GM21447 (cell line): ENCODE measurements around the gene BRAT1.
"Not testable (repeated sequence)": the region's sequence is repeated elsewhere in the genome, so short reads cannot be mapped to it uniquely, and the experiment has no call there.

Experiments used
- ATAC-seq: cut with Tn5 transposase; IDR thresholded peaks from one replicate; pipeline ENCODE4 v1.9.1; 2021; ENCODE audit not compliant: unreplicated experiment

BRAT1 gene

DNA sequence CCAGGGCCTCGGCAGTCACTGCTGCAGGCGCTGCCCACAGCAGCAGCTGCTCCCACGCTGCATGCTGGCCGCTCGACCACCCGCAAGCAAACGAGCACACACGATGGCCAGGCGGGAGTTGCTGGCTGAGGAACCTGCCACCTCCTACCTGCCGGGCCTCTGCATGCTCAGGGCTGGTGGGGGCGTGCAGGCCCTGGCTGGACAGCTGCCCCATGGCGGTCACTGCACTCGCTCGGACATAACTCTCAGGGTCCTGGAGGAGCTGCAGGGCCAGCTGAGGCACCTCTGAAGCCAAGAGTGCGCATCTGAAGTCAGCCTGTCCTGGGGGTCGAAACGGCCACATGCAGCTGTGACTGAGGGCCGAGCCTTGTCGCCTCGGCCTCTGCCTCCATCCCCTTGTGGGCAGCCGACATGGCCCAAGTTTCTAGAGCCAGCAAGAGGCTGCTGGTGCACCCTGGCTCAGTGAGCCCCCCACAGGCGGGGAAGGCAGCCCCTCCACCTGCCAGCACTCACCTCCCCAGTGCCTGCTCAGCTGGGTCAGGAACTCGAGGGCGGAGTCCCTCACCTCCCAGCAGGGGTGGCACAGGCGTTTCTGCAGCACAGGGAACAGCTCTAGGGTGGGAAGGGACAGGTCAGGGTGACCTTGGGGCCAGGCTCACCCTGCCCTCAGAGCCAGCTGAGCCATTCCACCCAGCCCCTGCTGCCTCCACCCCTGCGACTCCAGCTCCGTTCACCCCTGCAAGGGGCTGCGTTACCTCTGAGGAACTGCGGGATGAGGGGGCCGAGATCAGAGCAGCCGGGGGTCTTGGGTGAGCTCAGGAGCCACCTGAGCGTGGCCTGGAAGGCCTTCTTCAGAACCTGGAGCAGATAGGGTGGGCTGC is 16.1 kb downstream of the BRAT1 start:
- ATAC-seq, result no peak

DNA sequence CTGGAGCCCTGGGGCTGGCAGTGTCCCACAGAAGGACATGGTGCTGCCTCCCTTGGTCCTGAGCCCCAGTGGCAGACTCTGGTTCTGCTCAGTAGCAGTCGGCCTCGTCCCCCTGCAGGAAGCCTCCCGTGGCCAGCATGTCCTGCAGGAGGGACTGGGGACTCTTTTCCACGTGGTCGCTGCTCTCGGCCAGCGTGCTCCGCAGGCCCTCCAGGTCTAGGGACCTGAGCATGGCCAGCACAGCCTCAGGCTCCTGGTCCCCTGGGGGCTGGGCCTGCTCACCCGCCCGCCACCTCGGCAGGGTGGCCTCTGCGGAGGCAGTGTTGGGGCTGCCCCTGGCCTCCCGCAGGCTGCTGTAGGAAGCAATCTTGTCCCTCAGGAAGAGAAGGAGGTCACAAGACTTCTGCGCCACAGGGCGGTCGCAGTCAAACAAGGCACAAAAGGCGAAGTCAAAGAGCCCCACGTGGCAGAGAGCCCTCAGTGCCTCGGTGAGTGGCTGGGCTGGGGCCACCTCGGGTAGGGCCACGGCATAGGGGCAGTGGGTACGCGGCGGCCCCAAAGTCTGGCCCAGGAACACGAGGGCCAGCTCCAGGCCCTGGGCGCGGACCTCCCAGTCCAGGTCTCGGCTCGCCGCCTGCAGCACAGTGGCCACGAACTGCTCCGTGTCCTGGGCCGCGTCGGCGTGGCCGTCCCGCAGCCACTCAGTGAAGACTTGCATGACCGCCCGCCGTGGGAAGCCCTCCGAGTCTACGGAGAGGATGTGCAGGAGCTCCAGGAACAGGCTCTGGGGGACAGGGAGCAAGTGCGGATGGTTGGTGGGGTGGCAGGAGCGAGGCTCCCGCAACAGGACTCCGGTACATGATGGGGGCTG is 17.1 kb downstream of the BRAT1 start:
- ATAC-seq, result no peak

DNA sequence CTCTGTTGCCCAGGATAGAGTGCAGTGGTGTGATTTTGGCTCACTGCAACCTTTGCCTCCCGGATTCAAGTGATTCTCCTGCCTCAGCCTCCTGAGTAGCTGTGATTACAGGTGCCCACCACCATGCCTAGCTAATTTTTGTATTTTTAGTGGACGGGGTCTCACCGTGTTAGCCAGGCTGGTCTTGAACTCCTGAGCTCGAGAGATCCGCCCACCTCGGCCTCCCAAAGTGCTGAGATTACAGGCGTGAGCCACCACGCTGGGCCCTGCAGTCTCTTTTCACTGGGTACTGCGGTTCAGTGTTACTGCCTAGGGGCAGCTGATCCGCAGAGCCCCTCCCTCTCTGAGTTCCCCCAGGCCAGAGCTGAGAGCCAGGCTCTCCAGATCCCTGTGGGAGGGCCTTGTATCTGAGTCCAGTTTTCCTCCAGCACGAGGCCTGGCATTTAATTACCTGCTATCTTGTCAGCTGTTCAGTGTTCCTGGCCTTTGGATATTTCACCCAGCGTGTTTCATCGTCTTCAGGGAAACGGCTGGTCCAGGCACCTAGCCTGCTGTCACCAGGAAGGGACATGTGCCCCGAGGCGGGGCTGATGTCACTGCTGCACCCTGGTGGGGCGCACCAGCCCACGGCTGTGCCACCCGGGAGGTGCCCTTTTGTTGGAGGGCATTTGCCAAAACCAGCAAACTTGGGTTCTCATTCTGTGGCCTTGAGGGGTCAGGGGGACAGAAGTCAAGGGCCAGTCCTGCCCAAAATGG is 19.3 kb downstream of the BRAT1 start:
- ATAC-seq, result not testable (repeated sequence)

DNA sequence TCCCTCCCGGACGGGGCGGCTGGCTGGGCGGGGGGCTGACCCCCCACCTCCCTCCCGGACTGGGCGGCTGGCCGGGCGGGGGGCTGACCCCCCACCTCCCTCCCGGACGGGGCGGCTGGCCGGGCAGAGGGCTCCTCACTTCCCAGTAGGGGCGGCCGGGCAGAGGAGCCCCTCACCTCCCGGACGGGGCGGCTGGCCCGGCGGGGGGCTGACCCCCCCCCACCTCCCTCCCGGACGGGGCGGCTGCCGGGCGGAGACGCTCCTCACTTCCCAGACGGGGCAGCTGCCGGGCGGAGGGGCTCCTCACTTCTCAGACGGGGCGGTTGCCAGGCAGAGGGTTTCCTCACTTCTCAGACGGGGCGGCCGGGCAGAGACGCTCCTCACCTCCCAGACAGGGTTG is 21.1 kb downstream of the BRAT1 start:
- ATAC-seq, result not testable (repeated sequence)

DNA sequence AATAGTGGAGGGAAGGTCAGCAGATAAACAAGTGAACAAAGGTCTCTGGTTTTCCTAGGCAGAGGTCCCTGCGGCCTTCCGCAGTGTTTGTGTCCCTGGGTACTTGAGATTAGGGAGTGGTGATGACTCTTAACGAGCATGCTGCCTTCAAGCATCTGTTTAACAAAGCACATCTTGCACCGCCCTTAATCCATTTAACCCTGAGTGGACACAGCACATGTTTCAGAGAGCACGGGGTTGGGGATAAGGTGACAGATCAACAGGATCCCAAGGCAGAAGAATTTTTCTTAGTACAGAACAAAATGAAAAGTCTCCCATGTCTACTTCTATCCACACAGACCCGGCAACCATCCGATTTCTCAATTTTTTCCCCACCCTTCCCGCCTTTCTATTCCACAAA is 21.8 kb downstream of the BRAT1 start:
- ATAC-seq, result not testable (repeated sequence)

DNA sequence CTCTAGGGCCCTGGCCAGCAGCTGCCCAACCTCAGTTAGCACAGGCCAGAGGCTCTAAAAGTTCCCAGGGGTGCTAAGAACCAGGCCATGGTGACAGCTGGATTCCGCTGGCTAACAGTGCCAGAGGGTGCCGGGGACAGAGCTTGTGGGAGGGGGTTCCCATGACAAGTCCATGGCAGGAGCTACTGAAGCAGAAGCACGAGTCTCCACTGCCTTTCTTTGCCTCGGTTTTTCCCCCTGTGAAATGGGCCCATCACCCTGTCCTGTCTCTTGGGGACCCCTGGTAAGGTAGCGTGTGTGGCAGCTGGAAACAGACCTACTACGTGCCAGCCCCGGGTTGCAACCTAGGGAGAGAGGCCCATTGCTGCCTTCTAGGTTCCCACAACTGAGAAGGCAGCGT is 22.5 kb downstream of the BRAT1 start:
- not testable (repeated sequence) for ATAC-seq

DNA sequence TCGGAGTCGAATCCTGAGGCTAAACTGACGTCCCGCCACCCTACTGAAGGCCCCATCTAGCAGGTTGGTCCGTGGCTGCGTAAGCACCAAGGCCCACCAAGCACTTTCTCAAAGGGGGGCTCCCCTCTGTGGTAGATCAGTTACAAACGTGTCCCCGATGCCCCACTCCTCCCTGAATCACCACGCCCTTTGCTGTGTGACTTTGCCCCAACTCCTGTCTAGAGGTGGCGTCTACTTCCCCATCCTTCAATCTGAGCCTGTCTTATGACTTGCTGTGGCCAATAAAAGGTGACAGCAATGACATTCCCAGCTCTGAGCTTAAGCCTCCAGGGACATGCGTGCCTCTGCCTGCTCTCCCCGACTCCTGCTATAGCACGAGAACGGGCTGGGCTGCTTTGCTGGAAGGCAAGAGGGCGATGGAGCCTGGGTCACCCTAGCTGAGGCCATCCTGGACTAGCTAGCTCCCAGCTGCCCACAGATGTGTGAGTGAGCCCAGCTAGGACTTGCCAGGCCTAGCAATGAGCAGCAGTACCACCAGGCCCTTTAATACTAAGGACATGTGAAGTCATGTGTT is 23.0 kb downstream of the BRAT1 start:
- not testable (repeated sequence) for ATAC-seq

DNA sequence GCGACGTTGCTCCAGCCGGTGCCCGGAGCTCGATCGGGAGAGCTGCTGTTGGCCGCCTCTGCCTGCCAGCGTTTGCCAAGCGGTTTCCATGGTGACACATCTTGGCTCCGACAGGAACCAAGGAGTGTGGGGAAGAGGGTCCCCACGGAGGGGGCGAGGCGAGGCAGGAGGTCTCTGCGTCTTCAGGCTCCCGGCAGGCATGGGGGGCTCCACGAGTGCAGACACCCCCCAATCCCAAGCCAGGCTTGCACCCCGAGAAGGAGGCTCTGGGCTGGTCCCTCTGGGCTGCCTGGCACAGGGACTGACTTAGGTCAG is 23.6 kb downstream of the BRAT1 start:
- not testable (repeated sequence) for ATAC-seq

DNA sequence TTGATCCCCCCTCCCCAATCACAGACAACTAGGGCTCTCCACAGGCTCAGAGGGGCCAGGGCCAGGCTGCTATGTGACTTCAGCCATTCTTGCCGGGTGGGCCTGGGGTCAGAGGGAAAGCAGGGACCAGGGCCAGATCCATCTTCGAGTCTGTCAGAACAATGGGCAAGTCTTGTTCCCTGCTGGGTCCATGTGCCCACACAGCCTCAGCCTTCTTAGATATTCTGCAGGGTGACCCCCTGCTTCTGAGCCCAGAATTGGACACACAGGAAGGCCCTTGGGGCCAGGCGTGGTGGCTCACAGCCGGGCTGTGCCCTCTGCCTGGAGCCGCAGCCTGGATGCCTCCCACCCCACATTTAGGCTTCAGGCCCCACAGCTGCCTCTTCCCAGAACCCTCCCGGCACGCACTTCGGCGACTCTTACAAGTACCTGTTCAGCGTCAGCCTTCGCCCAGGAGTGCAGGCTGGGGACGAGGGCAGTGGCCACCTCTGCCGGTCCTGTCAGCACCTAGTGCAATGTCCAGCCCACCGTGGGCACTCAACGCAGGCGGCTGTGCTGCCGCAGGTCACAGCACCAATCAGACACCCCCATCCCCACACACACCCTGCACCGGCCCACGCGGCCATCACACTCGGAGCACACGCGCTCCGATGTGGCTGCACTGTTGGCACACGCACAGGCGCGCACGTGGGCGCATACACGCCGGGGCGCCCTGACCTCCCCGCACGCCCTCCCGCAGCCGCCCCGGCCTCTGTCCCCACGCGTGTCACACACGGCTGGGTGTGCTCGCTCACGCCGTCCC is 24.1 kb downstream of the BRAT1 start:
- not testable (repeated sequence) for ATAC-seq

DNA sequence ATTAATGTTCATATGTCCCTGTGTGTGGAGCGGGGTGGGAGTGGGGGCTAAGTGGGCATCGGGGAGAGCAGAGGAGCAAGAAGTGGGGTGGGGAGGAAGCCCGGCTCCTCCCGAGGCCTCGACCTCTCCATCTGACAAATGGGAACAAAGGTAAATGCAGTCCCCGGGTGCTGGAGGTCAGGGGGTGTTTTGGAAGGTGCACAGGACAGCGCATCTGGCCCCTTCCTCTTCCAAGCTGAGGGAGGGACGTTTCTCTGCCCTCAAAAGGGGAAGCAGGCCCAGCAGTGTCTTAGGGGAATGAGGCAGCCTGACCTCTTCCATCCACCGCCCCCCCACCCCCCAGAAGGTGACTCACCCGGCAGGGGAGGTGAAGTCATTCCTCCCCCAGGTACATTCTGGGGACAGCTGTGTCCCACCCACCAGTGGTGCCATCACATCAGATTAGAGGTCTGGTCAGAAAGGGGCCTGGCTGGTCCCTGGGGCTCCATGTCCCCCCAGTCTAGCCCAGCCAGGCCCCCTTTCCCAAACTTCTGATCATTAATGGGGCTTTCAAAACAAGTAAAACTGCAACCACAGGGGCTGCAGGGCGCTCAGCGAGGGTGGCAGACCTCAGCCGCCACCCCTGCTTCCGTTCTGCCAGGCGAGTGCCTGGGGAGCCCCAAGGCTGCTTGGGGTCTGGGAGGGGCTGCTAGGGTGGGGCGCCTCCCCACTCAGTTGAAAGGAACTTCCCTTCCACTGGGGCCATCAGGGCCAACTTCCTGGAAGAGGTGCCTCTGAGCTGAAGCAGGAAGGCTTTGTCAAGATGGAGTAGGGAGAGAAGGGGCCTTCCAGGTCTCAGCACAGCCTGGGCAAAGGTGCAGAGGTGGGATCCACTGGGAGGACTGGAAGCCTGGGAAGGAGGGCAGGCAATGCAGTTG is 25.0 kb downstream of the BRAT1 start:
- no peak for ATAC-seq

DNA sequence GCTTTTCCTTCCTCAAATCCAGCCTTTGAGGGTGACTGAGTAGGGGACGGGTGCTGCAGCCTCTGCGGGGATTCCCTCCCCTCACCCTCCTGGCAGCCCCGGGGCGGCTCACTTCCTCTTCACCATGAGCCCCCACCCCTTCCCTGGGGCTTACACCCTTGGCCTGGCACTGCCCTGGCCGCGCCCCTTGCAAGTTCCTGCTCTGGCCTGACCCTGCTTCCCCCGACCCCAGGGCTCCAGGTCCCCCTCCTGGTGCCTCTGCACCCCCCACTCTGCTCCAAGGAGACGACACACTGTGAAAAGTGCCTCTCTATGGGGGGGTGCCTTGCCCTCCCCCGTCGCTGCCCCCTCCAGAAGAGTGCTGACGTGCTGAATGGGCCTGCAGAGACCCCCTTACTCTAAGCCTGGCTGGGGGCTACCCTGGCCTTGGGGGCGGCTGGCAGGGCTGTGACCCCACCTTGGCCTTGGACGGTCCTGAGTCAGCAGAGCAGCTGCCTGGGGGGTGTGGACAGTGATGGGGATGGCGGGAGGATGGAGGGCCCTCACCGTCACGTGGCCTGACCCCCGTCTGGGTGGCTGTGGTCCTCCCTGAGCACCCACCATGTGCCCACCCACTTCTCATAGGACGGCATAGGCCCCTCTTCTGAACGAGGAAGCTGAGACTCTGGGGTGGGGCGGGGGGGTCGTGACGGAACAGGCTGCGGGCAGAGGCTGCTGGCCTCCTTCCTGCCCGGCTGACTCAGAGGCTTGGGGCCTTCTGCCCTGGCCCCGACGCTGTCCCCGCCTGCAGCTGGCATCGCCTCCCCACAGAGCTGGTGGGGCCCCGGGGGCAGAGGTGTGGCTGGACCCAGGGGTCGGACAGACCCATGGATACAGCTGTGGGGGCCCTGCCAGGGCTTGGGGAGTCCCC is 25.9 kb downstream of the BRAT1 start:
- ATAC-seq, result peak; percentile 50

DNA sequence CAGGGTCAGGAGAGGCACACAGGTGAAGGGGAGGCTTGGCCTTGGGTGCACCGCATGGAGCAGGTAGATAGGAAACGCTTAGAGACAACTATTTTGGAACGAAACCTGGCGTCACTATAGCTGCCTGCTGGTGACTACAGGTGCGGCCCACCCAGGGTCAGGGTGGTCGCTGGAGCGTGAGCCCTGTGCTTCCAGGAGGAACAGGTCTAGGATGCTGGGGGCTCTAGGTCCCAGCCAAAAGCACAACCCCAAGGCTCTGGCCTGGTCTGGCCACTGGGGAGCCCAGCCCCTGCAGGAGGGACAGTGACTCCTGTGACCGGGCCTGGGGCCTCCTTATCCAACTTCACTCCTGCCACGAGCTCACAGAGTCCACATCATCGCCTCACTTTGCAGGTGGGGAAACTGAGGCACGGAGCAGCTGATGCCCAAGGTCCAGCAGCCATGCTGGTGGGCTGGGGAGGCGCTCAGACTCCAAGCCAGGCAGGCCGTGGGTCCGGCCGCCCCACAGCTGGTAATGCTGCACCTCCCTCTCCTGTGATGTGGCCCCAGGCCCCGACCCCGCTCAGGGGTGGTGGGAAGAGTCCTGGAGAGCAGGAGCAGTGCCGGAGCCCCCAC is 26.7 kb downstream of the BRAT1 start:
- ATAC-seq, result peak; percentile 6

DNA sequence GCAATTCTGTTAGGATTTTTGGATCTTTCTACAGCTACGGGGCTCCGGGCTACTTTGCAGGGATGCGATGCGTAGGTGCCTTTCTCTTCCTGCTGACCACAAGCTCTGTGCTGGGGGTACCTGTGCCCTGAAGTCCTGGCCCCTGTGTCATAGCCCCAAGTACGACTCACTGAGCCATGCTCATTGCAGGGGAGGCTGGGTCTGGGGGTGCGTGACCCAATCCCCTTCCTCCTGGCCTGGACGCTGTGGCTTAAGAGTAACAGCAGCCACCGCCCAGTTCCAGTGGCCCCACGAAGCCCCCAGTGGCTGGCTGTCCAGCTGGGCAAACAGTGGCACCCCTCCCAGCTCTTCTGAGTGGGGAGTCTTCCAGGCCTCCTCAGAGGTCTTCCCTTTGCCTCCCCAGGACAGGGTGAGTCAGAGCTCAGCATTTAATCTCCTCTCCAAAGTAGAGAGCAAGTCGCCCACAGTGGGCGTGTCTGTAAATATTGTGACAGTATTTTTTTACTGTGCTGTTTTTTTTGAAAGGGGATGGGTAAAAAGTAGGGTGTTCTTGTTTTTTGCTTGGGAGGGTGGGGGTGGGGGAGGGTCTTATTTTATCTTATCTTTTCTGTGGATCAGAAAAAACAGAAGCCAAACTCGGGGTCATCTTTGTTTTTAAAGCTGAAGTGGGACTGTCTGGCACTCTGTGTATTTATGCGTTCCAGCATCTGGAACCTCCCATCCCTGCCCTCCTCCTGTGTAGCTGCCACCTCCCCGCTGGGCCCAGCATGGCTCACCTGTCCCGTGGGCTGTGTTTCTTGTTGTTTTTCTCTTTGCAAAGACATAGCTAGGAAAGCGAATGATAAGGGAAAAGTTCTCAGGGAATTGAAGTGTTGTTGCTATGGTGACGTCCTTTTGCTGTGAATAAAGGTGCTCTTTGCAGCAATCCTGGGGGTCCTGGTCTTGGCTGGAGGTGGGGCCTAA is 27.5 kb downstream of the BRAT1 start:
- no peak for ATAC-seq

DNA sequence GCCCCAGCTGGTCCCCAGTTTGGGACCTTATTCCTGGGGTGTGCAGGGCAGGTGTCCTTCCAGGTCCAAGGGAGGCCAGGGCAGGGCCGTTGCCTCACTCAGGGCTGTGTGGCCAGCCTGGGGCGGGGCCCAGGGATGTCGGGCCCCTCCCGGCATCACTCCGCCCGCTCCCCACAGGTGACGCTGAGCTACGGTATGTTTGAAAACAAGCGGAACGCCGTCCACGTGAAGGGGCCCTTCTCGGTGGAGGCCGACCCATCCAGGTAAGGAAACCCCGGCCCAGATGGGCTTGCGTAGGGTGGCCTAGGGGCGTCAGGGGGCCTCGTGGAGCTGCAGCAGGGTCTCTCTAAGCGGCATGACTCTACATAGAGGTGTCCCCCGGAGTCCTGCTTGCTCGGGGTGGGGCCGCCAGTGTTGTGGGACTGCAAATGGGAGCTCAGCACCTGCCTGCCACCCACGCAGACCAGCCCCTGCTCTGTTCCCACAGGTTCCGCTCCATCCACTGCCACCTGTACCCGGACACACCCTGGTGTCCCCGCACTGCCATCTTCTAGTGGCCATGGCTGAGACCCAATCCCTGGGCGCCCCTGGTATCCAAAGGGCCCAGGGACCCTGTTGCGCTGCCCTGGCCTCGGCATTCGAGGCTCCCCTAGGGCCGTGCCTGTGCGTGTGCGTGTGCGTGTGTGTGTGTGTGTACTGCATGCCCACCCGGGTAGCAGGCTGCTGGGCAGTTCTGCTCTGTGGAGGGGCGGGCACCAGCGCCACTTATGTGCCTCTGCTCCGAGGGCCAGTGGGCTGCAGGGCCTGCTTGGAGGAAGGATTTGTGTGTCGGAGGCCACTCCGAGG is 28.4 kb downstream of the BRAT1 start:
- ATAC-seq, result no peak
